HG03103 (cell line): Measurements from ENCODE around the gene RALGPS1.

Experiments
- ATAC-seq: cut with Tn5 transposase; IDR thresholded peaks from one replicate; pipeline ENCODE4 v1.9.1; 2021; ENCODE audit warnings: low read depth; ENCODE audit not compliant: unreplicated experiment

Gene RALGPS1

GRCh38 chr9:127049581-127049980 is 135.0 kb downstream of the RALGPS1 start:
- ATAC-seq: no peak

- no peak for ATAC-seq
Observed at GRCh38 chr9:127050152-127050551, 135.6 kb downstream of the RALGPS1 start.

GRCh38 chr9:127050591-127051001 is 136.0 kb downstream of the RALGPS1 start:
- no peak for ATAC-seq

- ATAC-seq: no peak
Observed at GRCh38 chr9:127051881-127052595, 137.5 kb downstream of the RALGPS1 start.

GRCh38 chr9:127053057-127053821 is 138.7 kb downstream of the RALGPS1 start:
- no peak for ATAC-seq

GRCh38 chr9:127053960-127054359 is 139.4 kb downstream of the RALGPS1 start:
- no peak for ATAC-seq

- no peak for ATAC-seq
Observed at GRCh38 chr9:127055745-127056402, 141.3 kb downstream of the RALGPS1 start.

GRCh38 chr9:127056446-127056845 is 141.9 kb downstream of the RALGPS1 start:
- ATAC-seq: no peak

- ATAC-seq: no peak
Observed at GRCh38 chr9:127058011-127058644, 143.5 kb downstream of the RALGPS1 start.

- no peak for ATAC-seq
Observed at GRCh38 chr9:127058645-127059021, 144.1 kb downstream of the RALGPS1 start.

- ATAC-seq: no peak
Observed at GRCh38 chr9:127059030-127059429, 144.4 kb downstream of the RALGPS1 start.

GRCh38 chr9:127059765-127060361 is 145.3 kb downstream of the RALGPS1 start:
- ATAC-seq: no peak

- ATAC-seq: no peak
Observed at GRCh38 chr9:127061411-127061810, 146.8 kb downstream of the RALGPS1 start.

- ATAC-seq: no peak
Observed at GRCh38 chr9:127064335-127064734, 149.8 kb downstream of the RALGPS1 start.

GRCh38 chr9:127065592-127065991 is 151.0 kb downstream of the RALGPS1 start:
- no peak for ATAC-seq

GRCh38 chr9:127066060-127066850 is 151.7 kb downstream of the RALGPS1 start:
- no peak for ATAC-seq

- no peak for ATAC-seq
Observed at GRCh38 chr9:127066851-127067136, 152.2 kb downstream of the RALGPS1 start.

- ATAC-seq: no peak
Observed at GRCh38 chr9:127067603-127068220, 153.1 kb downstream of the RALGPS1 start.
